Measurements from ENCODE around the gene EDC4.

Gene EDC4

DNA sequence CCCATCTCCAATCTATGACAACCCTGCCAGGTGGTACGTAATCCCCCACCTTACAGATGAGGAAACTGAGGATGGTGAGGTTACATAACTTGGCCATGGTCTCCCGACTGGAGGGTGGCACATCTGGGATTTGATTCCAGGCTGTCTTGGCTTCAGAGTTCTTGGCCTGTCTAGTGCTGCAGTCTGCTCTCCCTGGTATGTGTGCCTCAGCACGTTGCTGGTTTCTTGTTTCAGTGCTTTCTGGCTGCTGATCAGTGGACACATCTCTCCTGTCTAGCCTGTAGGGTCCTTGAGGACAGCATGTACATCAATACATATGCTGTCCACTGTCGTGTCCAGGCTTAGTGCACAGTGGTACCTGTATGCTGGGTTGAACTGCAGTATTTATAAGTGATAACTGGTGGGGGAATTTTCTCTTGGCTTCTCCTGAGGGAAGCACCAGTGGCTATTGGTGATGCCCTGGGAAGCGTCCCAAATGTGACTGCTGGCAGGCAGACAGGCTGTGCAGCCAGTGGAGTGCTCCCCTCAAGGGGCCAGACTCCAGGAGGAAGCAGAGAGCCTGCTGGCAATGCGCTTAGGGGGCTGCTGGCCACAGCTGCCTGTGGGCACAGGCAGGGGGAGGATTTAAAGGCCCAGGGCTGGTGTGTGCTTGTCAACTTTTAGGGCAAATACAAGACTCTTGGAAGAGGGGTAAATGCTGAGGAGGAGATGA, 44.4 kb downstream of the EDC4 start:
- Histone ChIP-seq H3K4me2 (ENCODE audit: low read depth, low read length, poor library complexity, severe bottlenecking) (no peak overlapping the region), H3K36me3 (ENCODE audit: low read length) (no peaks in the 10 kb centered on the region), H3K9me2 (replicated peaks; ENCODE audit: insufficient read depth, low read length) (no peaks in the 10 kb centered on the region), H3F3A (ENCODE audit: insufficient read depth) (no peaks in the 10 kb centered on the region), H3K27me3 (ENCODE audit: low read length) (no peaks in the 10 kb centered on the region), H2AFZ (ENCODE audit: low read depth, low read length, severe bottlenecking) (no peak overlapping the region), H3K27ac (ENCODE audit: low read depth, low read length) (no peak overlapping the region), H3K9me3 (ENCODE audit: insufficient read depth, low read length) (no peaks in the 10 kb centered on the region), H3K79me2 (ENCODE audit: insufficient read depth, low read length) (no peaks in the 10 kb centered on the region), H4K20me1 (ENCODE audit: low read depth, low read length) (no peaks in the 10 kb centered on the region), H3K9ac (ENCODE audit: low read length) (no peak overlapping the region), H3K4me3 (ENCODE audit: insufficient read depth, low read length, poor library complexity, severe bottlenecking) (no peak overlapping the region)
- TF ChIP-seq EZH2phosphoT487 (conservative IDR thresholded peaks at IDR 0.05; ENCODE audit: low read length) = no peak
- TF ChIP-seq, protein P1, sequence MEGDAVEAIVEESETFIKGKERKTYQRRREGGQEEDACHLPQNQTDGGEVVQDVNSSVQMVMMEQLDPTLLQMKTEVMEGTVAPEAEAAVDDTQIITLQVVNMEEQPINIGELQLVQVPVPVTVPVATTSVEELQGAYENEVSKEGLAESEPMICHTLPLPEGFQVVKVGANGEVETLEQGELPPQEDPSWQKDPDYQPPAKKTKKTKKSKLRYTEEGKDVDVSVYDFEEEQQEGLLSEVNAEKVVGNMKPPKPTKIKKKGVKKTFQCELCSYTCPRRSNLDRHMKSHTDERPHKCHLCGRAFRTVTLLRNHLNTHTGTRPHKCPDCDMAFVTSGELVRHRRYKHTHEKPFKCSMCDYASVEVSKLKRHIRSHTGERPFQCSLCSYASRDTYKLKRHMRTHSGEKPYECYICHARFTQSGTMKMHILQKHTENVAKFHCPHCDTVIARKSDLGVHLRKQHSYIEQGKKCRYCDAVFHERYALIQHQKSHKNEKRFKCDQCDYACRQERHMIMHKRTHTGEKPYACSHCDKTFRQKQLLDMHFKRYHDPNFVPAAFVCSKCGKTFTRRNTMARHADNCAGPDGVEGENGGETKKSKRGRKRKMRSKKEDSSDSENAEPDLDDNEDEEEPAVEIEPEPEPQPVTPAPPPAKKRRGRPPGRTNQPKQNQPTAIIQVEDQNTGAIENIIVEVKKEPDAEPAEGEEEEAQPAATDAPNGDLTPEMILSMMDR (IDR thresholded peaks at IDR 0.05; ENCODE audit: insufficient read depth, low read length, poor library complexity, severe bottlenecking) = no peak

DNA sequence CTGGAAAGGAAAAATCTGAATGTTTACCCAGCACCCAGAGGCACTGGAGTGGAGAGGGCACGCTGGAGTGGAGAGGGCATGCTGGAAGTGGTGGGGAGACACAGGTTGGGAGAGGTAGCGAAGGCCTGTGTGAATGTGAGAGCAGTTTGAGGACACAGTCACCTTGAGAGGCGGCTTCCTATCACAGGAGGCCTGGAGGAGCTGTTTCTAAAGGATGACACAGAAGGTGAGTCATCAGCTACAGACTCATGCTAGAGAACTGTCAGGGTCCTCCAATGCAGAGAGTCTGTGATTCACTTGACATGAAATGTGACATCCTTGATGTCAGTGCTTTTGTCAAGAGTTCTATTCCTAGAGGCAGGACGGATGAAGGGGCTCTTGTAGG, 45.0 kb downstream of the EDC4 start:
- no peaks in the 10 kb centered on the region for H3K79me2 ChIP-seq (ENCODE audit: insufficient read depth, low read length)
- no peaks in the 10 kb centered on the region for H3F3A ChIP-seq (ENCODE audit: insufficient read depth)
- no peak overlapping the region for H3K4me3 ChIP-seq (ENCODE audit: insufficient read depth, low read length, poor library complexity, severe bottlenecking)
- H3K27me3 ChIP-seq (ENCODE audit: low read length) = no peaks in the 10 kb centered on the region
- no peak overlapping the region for H3K27ac ChIP-seq (ENCODE audit: low read depth, low read length)
- no peak overlapping the region for H2AFZ ChIP-seq (ENCODE audit: low read depth, low read length, severe bottlenecking)
- no peak overlapping the region for H3K9ac ChIP-seq (ENCODE audit: low read length)
- H4K20me1 ChIP-seq (ENCODE audit: low read depth, low read length) = no peaks in the 10 kb centered on the region
- H3K9me3 ChIP-seq (ENCODE audit: insufficient read depth, low read length) = no peaks in the 10 kb centered on the region
- no peak for TF ChIP-seq EZH2phosphoT487 (conservative IDR thresholded peaks at IDR 0.05; ENCODE audit: low read length)
- TF ChIP-seq, protein P1 (IDR thresholded peaks at IDR 0.05; ENCODE audit: insufficient read depth, low read length, poor library complexity, severe bottlenecking) = no peak
- H3K36me3 ChIP-seq (ENCODE audit: low read length) = no peaks in the 10 kb centered on the region
- no peaks in the 10 kb centered on the region for H3K9me2 ChIP-seq (replicated peaks; ENCODE audit: insufficient read depth, low read length)
- H3K4me2 ChIP-seq (ENCODE audit: low read depth, low read length, poor library complexity, severe bottlenecking) = no peak overlapping the region

DNA sequence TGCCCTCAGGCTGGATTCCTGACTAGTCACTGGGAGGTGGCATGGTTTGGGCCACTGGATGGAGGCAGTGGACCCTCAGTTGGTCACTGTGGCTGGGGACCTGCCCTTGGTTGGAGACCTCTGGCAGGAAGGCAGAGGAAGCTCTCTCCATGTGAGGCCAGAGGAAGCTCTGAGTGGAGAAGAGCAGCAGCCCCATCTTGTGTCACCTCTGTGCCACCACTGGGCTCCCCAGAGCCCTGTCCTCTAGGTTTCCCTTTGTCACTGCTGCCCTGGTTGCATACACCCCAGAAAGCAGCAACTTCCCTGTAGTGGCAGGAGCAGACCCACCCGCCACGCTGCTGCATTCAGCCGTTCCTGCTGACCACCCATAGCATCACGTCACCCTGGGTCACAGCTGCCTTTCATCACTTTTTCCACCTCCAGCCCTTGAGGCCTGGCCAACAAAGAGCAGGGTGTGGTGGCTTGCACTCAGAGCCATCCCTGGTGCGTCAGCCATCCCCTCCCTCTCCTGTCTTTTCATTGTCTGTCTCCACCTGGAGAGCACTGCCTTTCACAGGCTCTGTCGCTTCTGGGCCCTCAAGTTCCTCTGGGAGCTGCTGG, 46.9 kb downstream of the EDC4 start:
- Histone ChIP-seq H2AFZ (ENCODE audit: low read depth, low read length, severe bottlenecking) (no peak overlapping the region), H3K79me2 (ENCODE audit: insufficient read depth, low read length) (no peaks in the 10 kb centered on the region), H3F3A (ENCODE audit: insufficient read depth) (no peaks in the 10 kb centered on the region), H3K9me3 (ENCODE audit: insufficient read depth, low read length) (no peaks in the 10 kb centered on the region), H3K4me2 (ENCODE audit: low read depth, low read length, poor library complexity, severe bottlenecking) (no peak overlapping the region), H3K4me3 (ENCODE audit: insufficient read depth, low read length, poor library complexity, severe bottlenecking) (no peak overlapping the region), H3K36me3 (ENCODE audit: low read length) (no peaks in the 10 kb centered on the region), H4K20me1 (ENCODE audit: low read depth, low read length) (no peaks in the 10 kb centered on the region), H3K27me3 (ENCODE audit: low read length) (no peaks in the 10 kb centered on the region), H3K27ac (ENCODE audit: low read depth, low read length) (no peak overlapping the region), H3K9me2 (replicated peaks; ENCODE audit: insufficient read depth, low read length) (no peaks in the 10 kb centered on the region), H3K9ac (ENCODE audit: low read length) (no peak overlapping the region)
- TF ChIP-seq EZH2phosphoT487 (conservative IDR thresholded peaks at IDR 0.05; ENCODE audit: low read length) = no peak
- TF ChIP-seq, protein P1 (IDR thresholded peaks at IDR 0.05; ENCODE audit: insufficient read depth, low read length, poor library complexity, severe bottlenecking) = no peak

Data from SU-DHL-6 (cell line).